Adrenal gland (tissue), 12 donors: ENCODE data around the gene PPM1E. TPM values are rescaled to one million over a fixed set of nuclear protein-coding genes. Genes with fewer than 3 reads are reported as not detected.

Source experiments
- DNase-seq, 7 donors: peaks; one replicate each; pipeline ENCODE4 v3.0.0-alpha.2; 2019 to 2020
- H3K27ac ChIP-seq, 5 donors: fragments of 200-600 bp; sonication (generic) in 4 of 5; 1 replicate in 3 of 5; 2 replicates in 2 of 5; pipeline versions ENCODE4 v1.5.1 to v1.8.0; 2016 to 2020; ENCODE audit warnings: mild to moderate bottlenecking in 1 of 5
- H3K27me3 ChIP-seq: fragments of 200-600 bp; 2 replicates; pipeline ENCODE4 v1.8.0; 2021
- H3K36me3 ChIP-seq, 2 donors: fragments of 200-600 bp; replicated peaks in 1 of 2; 1 replicate in 1 of 2; 2 replicates in 1 of 2; pipeline versions ENCODE4 v1.5.1 to v1.8.0; 2018 to 2022
- H3K4me1 ChIP-seq, 2 donors: fragments of 200-600 bp; replicated peaks in 1 of 2; 1 replicate in 1 of 2; 2 replicates in 1 of 2; pipeline versions ENCODE4 v1.5.1 to v1.8.0; 2018 to 2021
- H3K4me3 ChIP-seq, 4 donors: fragments of 200-600 bp; sonication (generic) in 3 of 4; one replicate each; pipeline ENCODE4 v1.5.1; 2016 to 2018
- H3K9me3 ChIP-seq, 3 donors: fragments of 200-600 bp; sonication (generic) in 1 of 3; replicated peaks in 1 of 3; 1 replicate in 2 of 3; 2 replicates in 1 of 3; pipeline versions ENCODE4 v1.5.1 to v1.8.0; 2016 to 2021
- CTCF ChIP-seq, 6 experiments: fragments of 450-650 bp in 4 of 6; fragments of 200-600 bp in 2 of 6; sonication (generic) in 1 of 6; IDR thresholded peaks; 1 replicate in 5 of 6; 2 replicates in 1 of 6; pipeline versions ENCODE4 v1.5.1 to v1.8.0; 2016 to 2021; ENCODE audit warnings: antibody characterized with exemption in 6 of 6, mild to moderate bottlenecking in 2 of 6, moderate library complexity in 1 of 6
- POLR2A ChIP-seq, 2 donors: fragments of 450-650 bp; IDR thresholded peaks; one replicate each; pipeline ENCODE4 v1.6.1; 2017; ENCODE audit warnings: antibody characterized with exemption in 2 of 2, mild to moderate bottlenecking in 2 of 2, moderate library complexity in 1 of 2
- WGBS, 4 donors: extraction: QIAGEN DNeasy Blood & Tissue Kit in 2 of 4; methylation state at CpG; one replicate each; pipeline versions ENCODE4 v1.1.5 to v1.1.7; 2013 to 2017; 5-methylcytosine and 5-hydroxymethylcytosine counted together
- intact Hi-C, 2 donors: fragments of 100-400 bp; cut with DNase I; formaldehyde crosslinking; loops; one replicate each; pipeline versions ENCODE4 v1.14.1 to v1.15.0; 2022 to 2023
- polyA plus RNA-seq, 3 donors: library from polyadenylated mRNA; stranded (reverse); fragments of 200-250 nt in 2 of 3; fragments of 350-450 nt in 1 of 3; fragmentation: Illumina TruSeq in 1 of 3; extraction: RNeasy Lipid Tissue Mini Kit (QIAGEN cat#74804) in 1 of 3; gene quantifications; one replicate each; pipeline ENCODE4 v1.2.3, GENCODE V29; 2013 to 2014
- total RNA-seq, 9 donors: library from RNA; depleted of rRNA in 4 of 9; stranded (reverse); fragments of >200 nt in 4 of 9; fragments of 120-200 nt in 1 of 9; fragmentation: NEBNext Ultra II Directional in 1 of 9; extraction: Animal tissue kit (Norgen Biotek cat#: 25700) in 1 of 9; gene quantifications; one replicate each; pipeline versions ENCODE4 v1.1.0 to v1.2.4, GENCODE V29; 2013 to 2023
- donor health status: healthy with polysubstance abuse.
- donor health status: Bipolar disorder and iron deficiency.
- donor health status: DM: yes; HTN: yes; CAD: no.
- donor health status: DM: no; HTN: no; CAD: no.
- donor health status: DM: no; HTN: no; CAD: no.
- donor health status: DM: yes; HTN: yes; CAD: no.

PPM1E gene
- total and polyA plus RNA-seq, 12 donors: 1.8 to 22.7 (median 11.3) TPM

- WGBS, 4 donors: 28 to 56% (median 34%) methylated on average over 5 of the region's 5 CpGs
- no peak for DNase-seq
- intact Hi-C loops: no loop called here
- Histone ChIP-seq H3K27me3 (no peaks in the 10 kb centered on the region), H3K4me1 (peaks cover 0 to 6% of the 10 kb centered on the region in 2 donors), H3K27ac (no peak overlapping the region), H3K4me3 (no peak overlapping the region), H3K36me3 (no peaks in the 10 kb centered on the region), H3K9me3 (no peaks in the 10 kb centered on the region)
- TF ChIP-seq POLR2A (IDR thresholded peaks at IDR 0.05) (no peak), CTCF (IDR thresholded peaks at IDR 0.05) (no peak)
Measured at GRCh38 chr17:58873926-58874325, 118.3 kb downstream of the PPM1E start.

- intact Hi-C loops: no loop called here
- no peak overlapping the region for H3K4me3 ChIP-seq
- H3K27me3 ChIP-seq: no peaks in the 10 kb centered on the region
- peaks cover 0 to 6% of the 10 kb centered on the region in 2 donors for H3K4me1 ChIP-seq
- TF ChIP-seq POLR2A (IDR thresholded peaks at IDR 0.05): no peak
- TF ChIP-seq CTCF (IDR thresholded peaks at IDR 0.05): no peak
- no peaks in the 10 kb centered on the region for H3K36me3 ChIP-seq
- no peaks in the 10 kb centered on the region for H3K9me3 ChIP-seq
- H3K27ac ChIP-seq: no peak overlapping the region
- DNase-seq: no peak
Measured at GRCh38 chr17:58875261-58875660, 119.6 kb downstream of the PPM1E start.

GRCh38 chr17:58884161-58884560, 128.5 kb downstream of the PPM1E start:
- H3K4me3 ChIP-seq: no peak overlapping the region
- DNase-seq: no peak
- no peaks in the 10 kb centered on the region for H3K9me3 ChIP-seq
- no peaks in the 10 kb centered on the region for H3K4me1 ChIP-seq
- H3K27ac ChIP-seq: no peak overlapping the region
- H3K36me3 ChIP-seq: no peaks in the 10 kb centered on the region
- no peaks in the 10 kb centered on the region for H3K27me3 ChIP-seq
- TF ChIP-seq CTCF (IDR thresholded peaks at IDR 0.05) (no peak), POLR2A (IDR thresholded peaks at IDR 0.05) (no peak)
- intact Hi-C loops: no loop called here
- WGBS, 4 donors: 86 to 97% (median 90%) methylated on average over 1 of the region's 1 CpG

- TF ChIP-seq POLR2A (IDR thresholded peaks at IDR 0.05): no peak
- TF ChIP-seq CTCF (IDR thresholded peaks at IDR 0.05): no peak
Measured at GRCh38 chr17:58886514-58886913, 130.9 kb downstream of the PPM1E start.

More at GRCh38 chr17:58886514-58886913, 130.9 kb downstream of the PPM1E start:
- 88 to 94% (median 91%) methylated on average over 1 of the region's 1 CpG for WGBS, 4 donors
- intact Hi-C loops: no loop called here
- no peak overlapping the region for H3K27ac ChIP-seq
- no peaks in the 10 kb centered on the region for H3K4me1 ChIP-seq
- no peaks in the 10 kb centered on the region for H3K9me3 ChIP-seq
- no peak for DNase-seq
- no peak overlapping the region for H3K4me3 ChIP-seq
- no peaks in the 10 kb centered on the region for H3K27me3 ChIP-seq
- H3K36me3 ChIP-seq: no peaks in the 10 kb centered on the region
